Endothelial cell of umbilical vein (primary cell): ENCODE data around the gene RIPOR3. TPM values are rescaled to one million over a fixed set of nuclear protein-coding genes. Genes with fewer than 3 reads are reported as not detected.

Experiments
- BruUV-seq: library from RNA; stranded (reverse); fragments of 400-500 nt; replicated peaks from 2 replicates; lab custom pipeline; 2021; lab: Mats Ljungman, UMichigan
- CTCF ChIA-PET: fragments of 300-600, 350-600 bp; sonication (Branson Sonifier 250); formaldehyde crosslinking; loops from one replicate; lab custom pipeline; 2021; ENCODE audit warnings: antibody characterized with exemption, inconsistent platforms; lab: Charles Lee
- POLR2A ChIA-PET: fragments of 300-600, 350-600 bp; sonication (Branson Sonifier 250); formaldehyde crosslinking; loops from one replicate; lab custom pipeline; 2021; ENCODE audit warnings: antibody characterized with exemption, inconsistent platforms; lab: Charles Lee
- DNase-seq: peaks from one replicate; pipeline ENCODE4 v3.0.0-alpha.2; 2011; ENCODE audit warnings: low read depth, low spot score
- FAIRE-seq: peaks from 2 replicates; lab custom pipeline; 2011; peaks lifted over from hg19 to GRCh38; lab: Jason Lieb, UNC
- H2AFZ ChIP-seq: 2 replicates; pipeline ENCODE4 v1.6.0; 2012; ENCODE audit warnings: low read depth, low read length, control low read depth, inconsistent platforms
- H3K27ac ChIP-seq: 2 replicates; pipeline ENCODE4 v1.5.1; 2011; ENCODE audit warnings: low read depth, mild to moderate bottlenecking, control low read depth, low read length, moderate library complexity; ENCODE audit not compliant: insufficient read depth
- H3K27me3 ChIP-seq, 2 experiments: 2 replicates each; pipeline versions ENCODE4 v1.6.0 to v1.6.1; 2011; ENCODE audit warnings: low read length in 2 of 2, mixed read lengths in 1 of 2; ENCODE audit not compliant: control insufficient read depth in 2 of 2, insufficient read depth in 2 of 2
- H3K36me3 ChIP-seq, 2 experiments: 2 replicates in 1 of 2; 3 replicates in 1 of 2; pipeline ENCODE4 v1.5.1; 2011; ENCODE audit warnings: low read length in 2 of 2, mild to moderate bottlenecking in 1 of 2, moderate library complexity in 1 of 2; ENCODE audit not compliant: control insufficient read depth in 2 of 2, insufficient read depth in 2 of 2; ENCODE audit errors: extremely low read depth in 1 of 2
- H3K4me1 ChIP-seq: 3 replicates; pipeline ENCODE4 v1.5.1; 2011; ENCODE audit warnings: mild to moderate bottlenecking, low read length; ENCODE audit not compliant: control insufficient read depth, insufficient read depth; ENCODE audit errors: extremely low read depth
- H3K4me2 ChIP-seq: 2 replicates; pipeline ENCODE4 v1.6.1; 2011; ENCODE audit warnings: low read length, control low read depth, mixed read lengths; ENCODE audit not compliant: insufficient read depth
- H3K4me3 ChIP-seq, 3 experiments: fragments of 200-600 bp in 1 of 3; sonication (generic), shearing (Covaris generic) in 1 of 3; replicated peaks in 1 of 3; 2 replicates each; pipeline ENCODE4 v1.5.1; 2011 to 2016; ENCODE audit warnings: control low read depth in 3 of 3, low read length in 3 of 3, mild to moderate bottlenecking in 2 of 3, inconsistent platforms in 1 of 3, low read depth in 1 of 3, moderate library complexity in 1 of 3; ENCODE audit not compliant: insufficient read depth in 1 of 3
- H3K79me2 ChIP-seq: 2 replicates; pipeline ENCODE4 v1.6.0; 2012; ENCODE audit warnings: low read length, inconsistent platforms; ENCODE audit not compliant: control insufficient read depth, insufficient read depth
- H3K9ac ChIP-seq: replicated peaks from 2 replicates; pipeline ENCODE3; 2011; ENCODE audit warnings: low read length, control low read depth; ENCODE audit not compliant: insufficient read depth; ENCODE audit errors: extremely low read depth
- H3K9me1 ChIP-seq: replicated peaks from 3 replicates; pipeline ENCODE4 v1.6.0; 2011; ENCODE audit warnings: mild to moderate bottlenecking, low read length; ENCODE audit not compliant: control insufficient read depth, insufficient read depth; ENCODE audit errors: extremely low read depth
- H3K9me3 ChIP-seq: replicated peaks from 2 replicates; pipeline ENCODE4 v1.5.1; 2012; ENCODE audit warnings: low read length, inconsistent platforms; ENCODE audit not compliant: control insufficient read depth, insufficient read depth
- H4K20me1 ChIP-seq: replicated peaks from 2 replicates; pipeline ENCODE3; 2011; ENCODE audit warnings: mild to moderate bottlenecking, low read length; ENCODE audit not compliant: control insufficient read depth, insufficient read depth; ENCODE audit errors: extremely low read depth
- CTCF ChIP-seq, 2 donors: IDR thresholded peaks; 1 replicate in 1 of 2; 2 replicates in 1 of 2; pipeline ENCODE4 v1.5.1; 2011; ENCODE audit warnings: low read length in 2 of 2, mild to moderate bottlenecking in 2 of 2, moderate library complexity in 2 of 2, control low read depth in 1 of 2, inconsistent platforms in 1 of 2, low read depth in 1 of 2; ENCODE audit not compliant: insufficient read depth in 1 of 2; ENCODE audit errors: extremely low read depth in 1 of 2
- EZH2 ChIP-seq: IDR thresholded peaks from 2 replicates; pipeline ENCODE4 v1.6.1; 2012; ENCODE audit warnings: borderline replicate concordance, low read depth, mild to moderate bottlenecking, moderate library complexity, low read length, inconsistent platforms; ENCODE audit not compliant: severe bottlenecking
- FOS ChIP-seq: IDR thresholded peaks from 2 replicates; pipeline ENCODE4 v1.6.1; 2011; ENCODE audit warnings: mild to moderate bottlenecking, low read length, moderate library complexity, borderline replicate concordance; ENCODE audit not compliant: insufficient read depth
- GATA2 ChIP-seq: IDR thresholded peaks from 2 replicates; pipeline ENCODE4 v1.7.0; 2011; ENCODE audit warnings: low read depth, mild to moderate bottlenecking, moderate library complexity, mixed read lengths, low read length; ENCODE audit not compliant: insufficient read length, insufficient read depth
- JUN ChIP-seq: IDR thresholded peaks from 2 replicates; pipeline ENCODE4 v1.6.1; 2011; ENCODE audit warnings: borderline replicate concordance, low read depth; ENCODE audit not compliant: insufficient read length, insufficient read depth
- MAX ChIP-seq: IDR thresholded peaks from 2 replicates; pipeline ENCODE4 v1.6.1; 2011; ENCODE audit not compliant: insufficient read depth, insufficient read length
- MYC ChIP-seq: IDR thresholded peaks from one replicate; pipeline ENCODE4 v1.6.1; 2011; ENCODE audit warnings: mild to moderate bottlenecking, low read depth, low read length
- POLR2A ChIP-seq: IDR thresholded peaks from 2 replicates; pipeline ENCODE4 v1.6.1; 2012; ENCODE audit warnings: low read depth, mild to moderate bottlenecking, control low read depth, low read length
- POLR2AphosphoS5 ChIP-seq: IDR thresholded peaks from 2 replicates; pipeline ENCODE4 v1.6.1; 2012; ENCODE audit warnings: low read depth, mild to moderate bottlenecking, control low read depth, low read length, moderate library complexity; ENCODE audit not compliant: insufficient read depth
- dilution Hi-C: fragments of 300-500 bp; cut with MboI; formaldehyde crosslinking; loops from one replicate; pipeline ENCODE4 v1.15.0; 2019; ENCODE audit warnings: low sequenced_read_pairs; ENCODE audit not compliant: extremely low pct_ligation_motif_present
- intact Hi-C: fragments of 100-400 bp; cut with micrococcal nuclease; formaldehyde crosslinking; loops from one replicate; pipeline ENCODE4 v1.10.0; 2022
- polyA plus RNA-seq, 4 experiments: library from polyadenylated mRNA; depleted of rRNA in 3 of 4; stranded (reverse) in 3 of 4; unstranded in 1 of 4; fragments of >200 nt; gene quantifications; 2 replicates each; pipeline versions ENCODE4 v1.2.1 to v1.2.3, GENCODE V29; 2011 to 2012; ENCODE audit warnings: missing spikeins in 1 of 4
- total RNA-seq: library from RNA; stranded (reverse); gene quantifications from 2 replicates; pipeline ENCODE4 v1.2.3, GENCODE V29; 2021

Gene RIPOR3
- total and polyA plus RNA-seq, 2 donors (not counting 3 experiments of a cell fraction or from before 2014, with no cell fraction given), result not detected

GRCh38 chr20:50734730-50735679, 43.7 kb upstream of the RIPOR3 start:
- POLR2A ChIA-PET, result no interaction called here
- Histone ChIP-seq H3K27me3 (peaks cover 12 to 16% of the 10 kb centered on the region in 2 experiments), H3K4me2 (no peak overlapping the region), H3K27ac (no peak overlapping the region), H2AFZ (no peak overlapping the region), H3K4me1 (no peaks in the 10 kb centered on the region), H4K20me1 (no peaks in the 10 kb centered on the region), H3K9me1 (no peaks in the 10 kb centered on the region), H3K79me2 (no peaks in the 10 kb centered on the region), H3K4me3 (no peak overlapping the region), H3K36me3 (no peaks in the 10 kb centered on the region), H3K9me3 (no peaks in the 10 kb centered on the region), H3K9ac (no peak overlapping the region)
- no peak for TF ChIP-seq MYC
- TF ChIP-seq POLR2AphosphoS5, result no peak
- TF ChIP-seq JUN, result no peak
- CTCF ChIA-PET, result interaction anchor here (0.6 to 4.0 kb wide), 4 partner anchors 9 to 60 kb away, joined by 3 to 34 read pairs (median 3); partner anchors contain the start of gene BCAS4
- intact Hi-C loops (no loop called here), dilution Hi-C loops (no loop called here)
- no peak for DNase-seq
- BruUV-seq, result no TSS peak
- FAIRE-seq, result no peak

- TF ChIP-seq POLR2AphosphoS5 (no peak), FOS (no peak), GATA2 (no peak), EZH2 (no peak), JUN (no peak), CTCF (IDR thresholded peaks at IDR 0.05; ENCODE audit: extremely low read depth in 1 of 2, insufficient read depth in 1 of 2, low read depth in 1 of 2, low read length in 2 of 2) (no peak), MAX (no peak), POLR2A (no peak), MYC (no peak)
- H3K36me3 ChIP-seq, result no peaks in the 10 kb centered on the region
- no peak for DNase-seq
- POLR2A ChIA-PET, result no interaction called here
- no peaks in the 10 kb centered on the region for H4K20me1 ChIP-seq
- intact Hi-C loops, result no loop called here
- CTCF ChIA-PET, result interaction anchor here (1.0 to 4.0 kb wide), 3 partner anchors 10 to 61 kb away, joined by 3 to 34 read pairs (median 6); partner anchors contain the start of gene BCAS4
- no peaks in the 10 kb centered on the region for H3K4me1 ChIP-seq
- no peaks in the 10 kb centered on the region for H3K9me3 ChIP-seq
- no peaks in the 10 kb centered on the region for H3K79me2 ChIP-seq
- dilution Hi-C loops, result no loop called here
- no peak for FAIRE-seq
- H3K4me3 ChIP-seq, result no peak overlapping the region
- H3K27me3 ChIP-seq, result peaks cover 12 to 20% of the 10 kb centered on the region in 2 experiments
- H3K9ac ChIP-seq, result no peak overlapping the region
- no peaks in the 10 kb centered on the region for H3K9me1 ChIP-seq
- no peak overlapping the region for H3K4me2 ChIP-seq
- no peak overlapping the region for H3K27ac ChIP-seq
- no TSS peak for BruUV-seq
- H2AFZ ChIP-seq, result no peak overlapping the region
Observed at GRCh38 chr20:50733644-50734349, 42.5 kb upstream of the RIPOR3 start.
